Stimulated activated CD4-positive, alpha-beta T cell treated with anti-CD3 and anti-CD28 coated beads, Interleukin-2, amount 100 ng/mL, for 48 hours (primary cell): ENCODE results near the gene RALGDS.

Source experiments
- DNase-seq, 2 donors: peaks; one replicate each; pipeline ENCODE4 v3.0.0-alpha.2; 2020

The RALGDS gene

GRCh38 chr9:133133681-133134387 is 12.8 kb upstream of the RALGDS start:
- DNase-seq = peak; percentile 71 to 78

DNA sequence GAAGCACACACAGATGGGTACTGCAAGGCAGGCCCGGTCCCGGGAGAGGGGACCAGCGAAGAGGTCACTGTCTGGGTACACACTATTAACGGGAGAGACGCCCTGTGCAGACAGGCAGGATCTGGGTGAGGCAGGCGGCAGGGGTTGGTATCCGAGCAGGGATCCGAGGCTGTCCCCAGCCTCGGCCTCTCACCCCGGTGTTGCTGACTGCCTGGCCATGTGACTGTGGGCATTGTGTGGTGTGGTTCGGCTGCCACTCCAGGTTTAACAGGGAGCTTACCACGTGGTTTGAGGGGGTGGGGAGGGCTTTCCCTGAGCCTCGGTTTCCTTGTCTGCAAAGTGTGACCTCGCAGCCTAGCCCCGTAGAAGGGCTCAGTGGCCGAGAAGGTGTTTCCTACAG is 11.1 kb upstream of the RALGDS start:
- DNase-seq = no peak

DNA sequence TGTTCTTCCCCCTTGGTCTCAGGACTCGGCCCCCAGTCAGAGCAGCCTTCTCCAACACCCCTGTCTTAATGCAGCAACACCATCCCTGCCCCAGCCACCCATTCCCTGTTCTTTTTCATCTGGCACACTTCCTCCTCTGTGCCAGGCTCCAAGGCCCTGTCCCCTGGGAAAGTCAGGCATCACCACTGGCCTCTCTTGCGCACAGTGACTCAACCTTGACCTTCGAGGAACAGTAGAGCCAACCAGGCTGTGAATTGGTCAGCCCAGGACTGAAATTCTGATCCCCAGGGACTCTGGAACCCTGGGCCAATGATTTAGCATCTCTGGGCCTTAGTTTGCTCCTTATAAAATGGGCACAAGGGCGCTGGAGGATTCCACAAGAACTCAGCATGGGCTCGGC is 10.5 kb upstream of the RALGDS start:
- DNase-seq = no peak

DNA sequence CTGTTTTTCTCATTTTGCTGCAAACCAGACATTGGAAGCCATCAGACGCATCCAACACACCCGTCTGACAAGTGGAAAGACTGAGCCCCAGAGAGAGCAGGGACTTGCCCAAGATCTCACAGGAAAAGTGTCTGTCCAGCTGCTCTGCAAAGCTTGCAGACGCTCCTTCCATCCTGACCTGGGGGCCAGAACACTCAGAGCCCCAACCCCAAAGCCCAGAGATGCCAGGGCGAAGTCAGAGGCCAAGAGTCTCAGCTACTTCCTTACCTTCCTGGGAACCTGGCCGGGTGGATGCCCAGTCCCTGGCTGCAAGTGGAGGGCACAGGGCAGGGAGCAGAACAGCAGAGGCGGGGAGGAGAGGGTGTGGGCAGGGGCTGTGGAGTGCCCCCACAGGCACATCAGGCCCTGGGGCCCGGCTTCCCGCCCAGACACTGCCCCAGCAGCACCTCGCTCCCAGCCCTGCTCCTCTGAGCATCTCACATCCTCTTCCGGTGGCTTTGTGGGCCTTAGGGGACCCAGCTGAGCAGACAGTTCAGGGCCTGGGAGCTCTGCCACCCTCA is 9.7 kb upstream of the RALGDS start:
- DNase-seq = no peak

DNA sequence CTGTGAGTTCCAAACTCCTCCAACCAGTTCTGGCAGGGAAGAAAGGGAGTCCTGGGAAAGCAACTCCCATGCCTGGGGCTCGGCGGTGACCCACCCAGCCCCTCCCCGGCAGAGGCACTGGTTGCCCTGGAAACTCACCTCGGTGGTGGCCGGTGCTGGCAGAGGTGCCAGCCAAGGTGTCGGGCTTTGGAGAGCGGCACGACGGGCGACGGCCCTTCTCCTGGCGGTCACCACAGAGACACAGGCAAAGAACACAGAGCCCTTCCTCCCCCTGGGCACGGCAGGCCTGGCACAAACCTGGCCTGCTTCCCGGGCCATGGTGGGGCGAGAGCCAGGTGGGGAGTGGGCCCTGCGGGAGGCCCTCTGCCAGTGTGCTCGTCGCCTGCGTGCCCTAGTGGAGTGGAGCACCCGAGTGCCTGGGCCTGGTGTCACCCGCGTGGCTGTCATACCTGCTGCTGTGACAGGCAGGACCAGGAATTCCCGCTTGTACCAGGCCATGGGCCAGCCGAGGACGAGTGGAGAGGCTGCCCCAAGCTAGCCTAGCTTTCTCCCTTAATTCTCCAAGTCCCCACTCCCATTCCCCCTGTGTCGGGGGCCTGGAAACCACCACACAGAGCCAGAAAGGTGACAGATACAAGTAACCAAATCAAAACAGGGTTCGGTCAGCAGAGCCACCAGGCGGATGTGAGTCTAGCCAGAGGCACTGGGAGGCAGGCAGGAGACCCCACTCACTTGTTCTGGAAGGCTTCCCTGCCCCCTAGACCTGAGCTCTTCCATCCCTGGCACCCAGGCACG is 8.2 kb upstream of the RALGDS start:
- DNase-seq = no peak

- DNase-seq = no peak
Measured at GRCh38 chr9:133128152-133128551, 7.1 kb upstream of the RALGDS start.

DNA sequence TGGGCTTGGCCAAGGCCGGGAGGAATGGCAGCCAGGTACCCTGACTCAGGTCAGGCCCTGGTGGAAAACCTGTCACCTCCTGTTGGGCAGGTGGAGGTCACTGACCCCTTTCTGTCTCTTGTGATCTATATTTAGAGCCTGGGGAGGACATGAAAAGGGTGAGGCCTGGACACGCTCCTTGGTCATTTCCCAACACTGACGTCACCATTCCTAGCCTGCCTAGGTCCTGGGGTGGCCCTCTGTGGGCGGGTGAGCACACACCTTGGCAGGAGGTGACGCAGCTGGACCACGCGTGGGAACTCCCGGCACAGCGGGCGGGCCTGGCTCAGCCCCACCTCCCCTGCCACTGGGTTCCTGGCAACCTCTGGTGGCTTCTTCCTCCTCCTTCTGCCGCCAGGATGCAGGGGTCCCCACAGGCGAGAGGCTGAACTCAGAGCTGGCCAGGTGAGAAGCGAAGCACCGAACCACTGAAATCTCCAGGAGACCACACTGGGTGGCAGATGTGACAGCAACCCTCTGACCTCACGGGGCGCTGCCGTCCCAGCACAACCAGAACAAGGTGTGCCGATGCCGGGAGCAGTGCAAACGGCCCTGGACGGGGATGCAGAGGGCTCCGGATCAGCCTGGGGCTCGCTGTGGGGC is 6.4 kb upstream of the RALGDS start:
- DNase-seq = no peak

- DNase-seq = no peak
Measured at GRCh38 chr9:133126697-133127339, 5.8 kb upstream of the RALGDS start.

- no peak for DNase-seq
Measured at GRCh38 chr9:133125941-133126696, 5.1 kb upstream of the RALGDS start.

DNA sequence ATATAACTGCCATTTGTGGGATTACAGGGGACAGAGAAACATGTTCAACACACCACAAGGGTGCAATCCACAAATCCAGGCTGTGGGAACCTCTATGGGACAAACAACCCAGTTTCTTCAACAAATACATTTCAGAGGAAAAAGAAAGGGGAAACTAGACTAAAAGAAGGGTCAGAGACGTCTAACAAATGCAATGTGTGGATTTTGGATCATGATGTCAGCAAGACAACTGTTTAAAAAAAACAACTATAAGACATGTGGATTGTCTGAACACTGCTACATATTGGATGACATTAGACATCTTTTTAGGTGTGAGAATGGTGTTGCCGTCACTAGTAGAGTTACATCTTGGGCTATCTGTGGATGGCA is 3.9 kb upstream of the RALGDS start:
- DNase-seq = no peak

GRCh38 chr9:133124123-133124906 is 3.3 kb upstream of the RALGDS start:
- DNase-seq = no peak

GRCh38 chr9:133122935-133123611 is 2.0 kb upstream of the RALGDS start:
- DNase-seq = no peak

DNA sequence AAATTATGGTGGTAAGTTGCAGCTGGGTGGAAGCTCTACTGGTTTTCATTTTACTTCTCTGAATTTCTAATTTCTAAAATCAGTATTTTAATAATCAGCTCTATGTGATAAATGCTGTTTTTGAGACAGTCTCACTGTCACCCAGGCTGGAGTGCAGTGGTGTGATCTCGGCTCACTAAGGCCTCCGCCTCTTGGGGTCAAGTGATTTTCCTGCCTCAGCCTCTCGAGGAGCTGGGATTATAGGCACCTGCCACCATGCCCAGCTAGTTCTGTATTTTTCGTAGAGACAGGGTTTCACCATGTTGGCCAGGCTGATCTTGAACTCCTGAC is 1.5 kb upstream of the RALGDS start:
- DNase-seq = no peak

- no peak for DNase-seq
Measured at GRCh38 chr9:133121915-133122550, 993 bp upstream of the RALGDS start.

- DNase-seq = no peak
Measured at GRCh38 chr9:133120501-133121197, 391 bp downstream of the RALGDS start.

DNA sequence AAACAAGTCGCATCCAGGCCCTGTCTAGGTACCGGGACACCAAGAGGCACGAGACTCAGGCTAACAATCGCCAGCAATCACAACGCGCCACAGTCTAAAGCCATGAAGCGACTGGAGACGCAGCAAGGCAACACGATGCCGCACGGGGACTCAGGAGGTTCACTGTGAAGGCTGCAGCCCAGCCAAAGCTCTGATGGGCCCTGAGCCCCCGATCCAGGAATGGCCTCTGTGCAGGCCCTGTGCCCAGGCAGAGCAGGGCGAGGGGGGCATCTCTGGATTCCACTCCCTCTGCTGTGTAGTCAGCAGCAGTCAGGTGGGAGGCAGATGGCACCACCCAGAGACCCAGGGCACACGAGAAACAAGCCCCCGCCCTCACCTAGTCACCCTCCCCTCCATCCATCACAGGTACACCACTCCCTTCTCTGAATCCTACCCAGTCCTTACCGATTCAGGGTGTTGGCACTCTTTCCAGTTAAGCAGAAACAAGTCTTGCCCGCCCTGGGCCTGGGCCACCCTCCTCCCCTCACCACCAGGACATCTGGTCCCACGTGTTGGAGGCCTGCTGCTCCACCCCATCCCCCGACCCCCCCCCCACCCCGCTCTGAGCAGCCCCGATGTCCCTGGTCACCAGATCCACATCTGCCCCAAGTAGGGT is 1.1 kb downstream of the RALGDS start:
- DNase-seq = no peak

DNA sequence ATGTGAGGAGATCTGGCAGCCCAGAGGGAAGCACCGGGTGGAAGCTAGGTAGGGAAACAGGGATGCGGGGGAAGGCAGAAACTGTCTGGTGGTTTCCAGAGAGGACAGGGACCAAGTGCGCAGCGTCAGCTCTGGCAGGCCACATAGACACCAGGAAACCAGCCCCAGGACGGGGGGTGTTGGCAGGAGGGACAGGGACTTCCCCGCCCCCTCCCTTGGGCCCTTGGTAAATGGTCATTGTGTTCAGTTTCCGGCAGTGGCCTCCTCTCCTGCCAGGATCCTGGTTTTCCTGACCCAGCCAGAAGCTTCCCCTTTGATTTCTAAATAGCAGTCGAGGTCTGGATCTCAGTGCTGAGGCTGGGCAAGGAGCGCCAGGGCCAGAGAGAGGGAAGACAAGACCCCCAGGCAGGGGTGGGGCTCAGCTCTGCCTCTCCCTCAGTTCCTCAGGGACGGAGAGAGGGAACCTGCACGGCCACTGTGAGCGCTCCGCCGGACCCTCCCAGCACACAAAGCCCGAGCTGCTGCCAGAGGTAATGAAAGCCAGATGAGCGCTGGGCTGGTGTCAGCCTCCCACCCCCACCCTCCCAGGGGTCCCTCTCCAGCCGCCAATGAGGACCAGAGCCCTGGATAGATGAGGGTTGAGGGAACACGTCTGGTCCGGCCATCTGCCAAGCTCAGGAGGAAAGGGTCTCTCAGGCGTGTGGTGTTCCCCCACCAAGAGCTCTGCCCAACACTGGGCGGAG is 1.8 kb downstream of the RALGDS start:
- DNase-seq = no peak

DNA sequence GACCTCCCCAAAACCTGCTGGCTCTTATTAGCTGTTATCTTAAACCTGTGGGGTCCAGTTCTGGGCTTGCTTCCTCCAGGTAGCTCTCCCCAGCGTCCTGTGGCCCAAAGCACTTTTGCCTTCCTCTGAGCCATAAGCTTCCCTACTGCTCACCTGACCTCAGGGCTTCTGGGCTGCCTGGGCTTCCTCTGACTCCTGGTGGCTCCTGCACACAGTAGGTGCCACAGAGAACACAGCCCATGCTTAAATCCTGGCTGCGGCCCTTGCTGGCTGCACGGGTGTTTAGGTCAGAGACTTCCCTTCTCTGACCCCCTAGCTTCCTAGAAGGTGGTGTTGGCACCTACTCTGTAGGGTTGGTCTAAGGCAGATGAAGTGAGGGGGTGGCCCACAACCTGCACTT is 2.5 kb downstream of the RALGDS start:
- no peak for DNase-seq

DNA sequence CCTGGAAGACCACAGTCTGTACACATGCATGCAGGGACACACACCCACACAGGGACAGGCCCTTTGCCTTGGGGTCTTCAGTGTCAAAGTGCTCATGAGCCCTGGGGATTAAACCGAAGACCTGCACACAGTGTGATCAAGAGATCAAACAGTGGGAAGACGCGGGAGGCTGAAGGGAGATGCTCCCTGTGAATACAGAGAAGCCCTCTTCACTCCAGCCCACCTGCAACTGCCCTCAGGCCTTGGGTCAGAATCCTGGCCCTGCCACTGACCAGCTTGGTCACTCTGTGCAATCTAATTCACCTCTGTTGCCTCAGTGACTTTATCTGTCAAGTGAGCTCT is 2.9 kb downstream of the RALGDS start:
- no peak for DNase-seq
